HepG2 (cell line): ENCODE data around the gene KANSL3. TPM values are rescaled to one million over a fixed set of nuclear protein-coding genes. Genes with fewer than 3 reads are reported as not detected.

Source experiments
- ETV5 ChIP-seq: IDR thresholded peaks from 2 replicates; pipeline ENCODE4 v1.6.1; 2018; ENCODE audit warnings: missing biosample characterization, missing genetic modification reagents, inconsistent platforms, borderline replicate concordance
- IKZF5 ChIP-seq: IDR thresholded peaks from 2 replicates; pipeline ENCODE4 v1.6.1; 2018; ENCODE audit warnings: missing genetic modification reagents, mild to moderate bottlenecking, missing compliant biosample characterization
- LRRFIP1 ChIP-seq: sonication (generic); formaldehyde crosslinking; conservative IDR thresholded peaks from 2 replicates; pipeline ENCODE4 v1.4.0; 2020; ENCODE audit warnings: missing genetic modification reagents
- MNT ChIP-seq: fragments of 450-650 bp; IDR thresholded peaks from 2 replicates; pipeline ENCODE4 v1.6.1; 2016
- TFDP1 ChIP-seq: IDR thresholded peaks from 2 replicates; pipeline ENCODE4 v1.6.1; 2016; ENCODE audit warnings: missing compliant biosample characterization, missing genetic modification reagents, borderline replicate concordance
- ZFP82 ChIP-seq: sonication (generic); formaldehyde crosslinking; IDR thresholded peaks from 2 replicates; pipeline ENCODE4 v1.5.1; 2020; ENCODE audit warnings: mild to moderate bottlenecking, missing genetic modification reagents, borderline replicate concordance
- ZNF138 ChIP-seq: sonication (generic); formaldehyde crosslinking; IDR thresholded peaks from 2 replicates; pipeline ENCODE4 v1.5.0; 2020; ENCODE audit warnings: mild to moderate bottlenecking, low read depth, missing genetic modification reagents
- ZNF30 ChIP-seq: sonication (generic); formaldehyde crosslinking; IDR thresholded peaks from 2 replicates; pipeline ENCODE4 v1.5.0; 2020; ENCODE audit warnings: mild to moderate bottlenecking, missing genetic modification reagents
- ZNF414 ChIP-seq: sonication (generic); formaldehyde crosslinking; IDR thresholded peaks from 2 replicates; pipeline ENCODE4 v1.5.0; 2020; ENCODE audit warnings: missing genetic modification reagents
- ZNF878 ChIP-seq: sonication (generic); formaldehyde crosslinking; IDR thresholded peaks from 2 replicates; pipeline ENCODE4 v1.8.1; 2023; ENCODE audit warnings: mild to moderate bottlenecking, missing genetic modification reagents, moderate library complexity
- ZSCAN21 ChIP-seq: sonication (generic); formaldehyde crosslinking; IDR thresholded peaks from 2 replicates; pipeline ENCODE4 v1.8.0; 2022; ENCODE audit warnings: mild to moderate bottlenecking, missing genetic modification reagents, moderate library complexity, borderline replicate concordance
- polyA plus RNA-seq, 8 experiments: library from polyadenylated mRNA; depleted of rRNA in 3 of 8; stranded (reverse) in 7 of 8; unstranded in 1 of 8; fragments of >200 nt; fragmentation: Illumina TruSeq in 4 of 8; extraction: Trizol in 4 of 8; gene quantifications; 2 replicates each; pipeline versions ENCODE4 v1.2.1 to v1.2.3, GENCODE V29; 2011 to 2016; ENCODE audit warnings: low read depth in 4 of 8, missing spikeins in 1 of 8, mixed read lengths in 1 of 8; ENCODE audit not compliant: insufficient read depth in 1 of 8
- total RNA-seq, 5 experiments: library from RNA; depleted of rRNA; stranded (reverse); fragments of >200 nt; fragmentation: Illumina TruSeq; extraction: Trizol; gene quantifications; 2 replicates each; pipeline ENCODE4 v1.2.3, GENCODE V29; 2016; ENCODE audit warnings: low read depth in 1 of 5
- TF ChIP-seq, protein P1 (sequence below): sonication (generic); formaldehyde crosslinking; IDR thresholded peaks from 2 replicates; pipeline ENCODE4 v1.9.0; 2021; ENCODE audit warnings: mild to moderate bottlenecking, missing genetic modification reagents

The KANSL3 gene
- total and polyA plus RNA-seq, 2 of the 13 experiments (the other 11 are each of a cell fraction or from before 2014, with no cell fraction given), result 20.8 to 37.3 TPM

- TF ChIP-seq LRRFIP1 (CRISPR knock-in tag), result no peak
- no peak for TF ChIP-seq ZFP82 (CRISPR knock-in tag)
- peak; percentile 76; the same call in 1 of the 2 replicates for TF ChIP-seq ZNF414 (CRISPR knock-in tag)
- no peak for TF ChIP-seq TFDP1 (CRISPR knock-in tag)
- TF ChIP-seq ZSCAN21 (CRISPR knock-in tag), result no peak; the same call in 1 of the 2 replicates
- TF ChIP-seq ZNF138 (CRISPR knock-in tag), result no peak
- peak; percentile 87; the same call in 1 of the 2 replicates for TF ChIP-seq IKZF5 (CRISPR knock-in tag)
- TF ChIP-seq, protein P1, sequence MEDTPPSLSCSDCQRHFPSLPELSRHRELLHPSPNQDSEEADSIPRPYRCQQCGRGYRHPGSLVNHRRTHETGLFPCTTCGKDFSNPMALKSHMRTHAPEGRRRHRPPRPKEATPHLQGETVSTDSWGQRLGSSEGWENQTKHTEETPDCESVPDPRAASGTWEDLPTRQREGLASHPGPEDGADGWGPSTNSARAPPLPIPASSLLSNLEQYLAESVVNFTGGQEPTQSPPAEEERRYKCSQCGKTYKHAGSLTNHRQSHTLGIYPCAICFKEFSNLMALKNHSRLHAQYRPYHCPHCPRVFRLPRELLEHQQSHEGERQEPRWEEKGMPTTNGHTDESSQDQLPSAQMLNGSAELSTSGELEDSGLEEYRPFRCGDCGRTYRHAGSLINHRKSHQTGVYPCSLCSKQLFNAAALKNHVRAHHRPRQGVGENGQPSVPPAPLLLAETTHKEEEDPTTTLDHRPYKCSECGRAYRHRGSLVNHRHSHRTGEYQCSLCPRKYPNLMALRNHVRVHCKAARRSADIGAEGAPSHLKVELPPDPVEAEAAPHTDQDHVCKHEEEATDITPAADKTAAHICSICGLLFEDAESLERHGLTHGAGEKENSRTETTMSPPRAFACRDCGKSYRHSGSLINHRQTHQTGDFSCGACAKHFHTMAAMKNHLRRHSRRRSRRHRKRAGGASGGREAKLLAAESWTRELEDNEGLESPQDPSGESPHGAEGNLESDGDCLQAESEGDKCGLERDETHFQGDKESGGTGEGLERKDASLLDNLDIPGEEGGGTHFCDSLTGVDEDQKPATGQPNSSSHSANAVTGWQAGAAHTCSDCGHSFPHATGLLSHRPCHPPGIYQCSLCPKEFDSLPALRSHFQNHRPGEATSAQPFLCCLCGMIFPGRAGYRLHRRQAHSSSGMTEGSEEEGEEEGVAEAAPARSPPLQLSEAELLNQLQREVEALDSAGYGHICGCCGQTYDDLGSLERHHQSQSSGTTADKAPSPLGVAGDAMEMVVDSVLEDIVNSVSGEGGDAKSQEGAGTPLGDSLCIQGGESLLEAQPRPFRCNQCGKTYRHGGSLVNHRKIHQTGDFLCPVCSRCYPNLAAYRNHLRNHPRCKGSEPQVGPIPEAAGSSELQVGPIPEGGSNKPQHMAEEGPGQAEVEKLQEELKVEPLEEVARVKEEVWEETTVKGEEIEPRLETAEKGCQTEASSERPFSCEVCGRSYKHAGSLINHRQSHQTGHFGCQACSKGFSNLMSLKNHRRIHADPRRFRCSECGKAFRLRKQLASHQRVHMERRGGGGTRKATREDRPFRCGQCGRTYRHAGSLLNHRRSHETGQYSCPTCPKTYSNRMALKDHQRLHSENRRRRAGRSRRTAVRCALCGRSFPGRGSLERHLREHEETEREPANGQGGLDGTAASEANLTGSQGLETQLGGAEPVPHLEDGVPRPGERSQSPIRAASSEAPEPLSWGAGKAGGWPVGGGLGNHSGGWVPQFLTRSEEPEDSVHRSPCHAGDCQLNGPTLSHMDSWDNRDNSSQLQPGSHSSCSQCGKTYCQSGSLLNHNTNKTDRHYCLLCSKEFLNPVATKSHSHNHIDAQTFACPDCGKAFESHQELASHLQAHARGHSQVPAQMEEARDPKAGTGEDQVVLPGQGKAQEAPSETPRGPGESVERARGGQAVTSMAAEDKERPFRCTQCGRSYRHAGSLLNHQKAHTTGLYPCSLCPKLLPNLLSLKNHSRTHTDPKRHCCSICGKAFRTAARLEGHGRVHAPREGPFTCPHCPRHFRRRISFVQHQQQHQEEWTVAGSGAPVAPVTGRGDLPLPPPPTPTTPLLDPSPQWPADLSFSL (CRISPR knock-in tag), result no peak
- TF ChIP-seq ZNF878, result no peak
- TF ChIP-seq ETV5, result peak; percentile 98
- no peak for TF ChIP-seq ZNF30 (CRISPR knock-in tag)
- TF ChIP-seq MNT, result no peak
These were observed 36.5 kb downstream of the KANSL3 start (continued) for GRCh38 chr2:96601382-96602292.
